K562 (cell line): Measurements from ENCODE around the gene AKT3. TPM values are rescaled to one million over a fixed set of nuclear protein-coding genes. Genes with fewer than 3 reads are reported as not detected.

Experiments
- ATAC-seq: fragments of 200-7000 bp; cut with Tn5 transposase; 3 replicates; pipeline ENCODE4 v1.9.1; 2020; ENCODE audit warnings: moderate library complexity
- BruUV-seq: library from RNA; stranded (reverse); fragments of 400-500 nt; replicated peaks from 2 replicates; lab custom pipeline; 2021; lab: Mats Ljungman, UMichigan
- CTCF ChIA-PET: fragments of 300-600 bp; formaldehyde crosslinking; extraction: SDS; loops from one replicate; lab custom pipeline; 2021; ENCODE audit warnings: low intra/inter-chr PET ratio; lab: Yijun Ruan, JAX
- POLR2A ChIA-PET: fragments of 300-600, 350-650 bp; sonication (Branson Sonifier 250); formaldehyde crosslinking; extraction: SDS; loops from one replicate; lab custom pipeline; 2021; ENCODE audit warnings: antibody characterized with exemption, inconsistent platforms; lab: Yijun Ruan, JAX
- DNase-seq, 4 experiments: peaks; one replicate each; pipeline versions ENCODE4 v3.0.0 to v3.0.0-alpha.2; 2011 to 2018; ENCODE audit warnings: low spot score in 3 of 4, mixed read lengths in 3 of 4; ENCODE audit errors: extremely low read depth in 1 of 4
- FAIRE-seq: peaks from 2 replicates; lab custom pipeline; 2011; peaks lifted over from hg19 to GRCh38; lab: Jason Lieb, UNC
- H2AFZ ChIP-seq: 2 replicates; pipeline ENCODE4 v1.6.0; 2011; ENCODE audit warnings: low read depth, low read length, control low read depth, inconsistent platforms
- H3K27ac ChIP-seq: fragments of 200-600 bp; 3 replicates; pipeline ENCODE4 v1.8.0; 2011; ENCODE audit warnings: low read depth, mild to moderate bottlenecking, control low read depth, inconsistent platforms, low read length, moderate library complexity, mixed read lengths; ENCODE audit errors: extremely low read depth
- H3K27me3 ChIP-seq, 2 experiments: fragments of 300-600 bp in 1 of 2; 2 replicates in 1 of 2; 3 replicates in 1 of 2; pipeline versions ENCODE4 v1.6.0 to v1.8.0; 2011; ENCODE audit warnings: inconsistent platforms in 2 of 2, low read length in 2 of 2, mild to moderate bottlenecking in 1 of 2, mixed read lengths in 1 of 2, moderate library complexity in 1 of 2; ENCODE audit not compliant: control insufficient read depth in 2 of 2, insufficient read depth in 2 of 2
- H3K36me3 ChIP-seq: fragments of 300-600 bp; 3 replicates; pipeline ENCODE4 v1.8.0; 2011; ENCODE audit warnings: mild to moderate bottlenecking, low read length, inconsistent platforms; ENCODE audit not compliant: control insufficient read depth, insufficient read depth
- H3K4me1 ChIP-seq, 2 experiments: fragments of 200-600 bp in 1 of 2; replicated peaks in 1 of 2; 2 replicates in 1 of 2; 3 replicates in 1 of 2; pipeline versions ENCODE4 v1.5.1 to v1.8.0; 2011; ENCODE audit warnings: inconsistent platforms in 2 of 2, low read length in 2 of 2, mild to moderate bottlenecking in 1 of 2, mixed read lengths in 1 of 2, moderate library complexity in 1 of 2; ENCODE audit not compliant: control insufficient read depth in 2 of 2, insufficient read depth in 2 of 2
- H3K4me2 ChIP-seq: 2 replicates; pipeline ENCODE4 v1.6.1; 2011; ENCODE audit warnings: low read length, control low read depth, inconsistent platforms, mixed read lengths; ENCODE audit not compliant: insufficient read depth
- H3K4me3 ChIP-seq: fragments of 200-600 bp; sonication (generic), shearing (Covaris generic); 2 replicates; pipeline ENCODE4 v1.5.1; 2016; ENCODE audit warnings: control low read depth, inconsistent platforms
- H3K79me2 ChIP-seq: fragments of 200-600 bp; 3 replicates; pipeline ENCODE4 v1.8.0; 2011; ENCODE audit warnings: low read length, inconsistent platforms; ENCODE audit not compliant: control insufficient read depth, insufficient read depth
- H3K9ac ChIP-seq, 2 experiments: 2 replicates each; pipeline versions ENCODE4 v1.6.0 to v1.6.1; 2011; ENCODE audit warnings: low read depth in 2 of 2, low read length in 2 of 2, control low read depth in 1 of 2, inconsistent platforms in 1 of 2, mild to moderate bottlenecking in 1 of 2, mixed read lengths in 1 of 2; ENCODE audit not compliant: insufficient read depth in 1 of 2
- H3K9me1 ChIP-seq: one replicate; pipeline ENCODE4 v1.6.0; 2011; ENCODE audit warnings: inconsistent platforms, mild to moderate bottlenecking, low read length, moderate library complexity; ENCODE audit not compliant: control insufficient read depth, insufficient read depth
- H3K9me3 ChIP-seq: replicated peaks from 2 replicates; pipeline ENCODE4 v1.5.1; 2011; ENCODE audit warnings: low read depth, low read length, inconsistent platforms; ENCODE audit not compliant: control insufficient read depth, insufficient read depth
- H4K20me1 ChIP-seq: replicated peaks from 2 replicates; pipeline ENCODE4 v1.6.1; 2011; ENCODE audit warnings: low read length, inconsistent platforms, mixed read lengths; ENCODE audit not compliant: control insufficient read depth, insufficient read depth
- BCOR ChIP-seq: fragments of 450-650 bp; IDR thresholded peaks from 2 replicates; pipeline ENCODE4 v1.6.1; 2016
- CBX3 ChIP-seq, 2 experiments: IDR thresholded peaks; 1 replicate in 1 of 2; 2 replicates in 1 of 2; pipeline ENCODE4 v1.6.1; 2012; ENCODE audit warnings: inconsistent platforms in 2 of 2, low read length in 2 of 2, borderline replicate concordance in 1 of 2, control low read depth in 1 of 2
- MEIS2 ChIP-seq: fragments of 450-650 bp; IDR thresholded peaks from 2 replicates; pipeline ENCODE4 v1.6.1; 2014; ENCODE audit warnings: mild to moderate bottlenecking; ENCODE audit not compliant: partially characterized antibody
- MNT ChIP-seq, 2 experiments: fragments of 450-650 bp; conservative IDR thresholded peaks; 2 replicates each; pipeline ENCODE4 v1.6.1; 2017; ENCODE audit warnings: mild to moderate bottlenecking in 2 of 2, moderate library complexity in 2 of 2
- NR1H2 ChIP-seq: sonication (generic); formaldehyde crosslinking; IDR thresholded peaks from 2 replicates; pipeline ENCODE4 v1.4.0; 2020; ENCODE audit warnings: mild to moderate bottlenecking, missing genetic modification reagents
- POLR3G ChIP-seq: IDR thresholded peaks from 2 replicates; pipeline ENCODE4 v1.6.1; 2011; ENCODE audit not compliant: insufficient read length, insufficient replicate concordance; ENCODE audit errors: extremely low read depth
- SAFB ChIP-seq: fragments of 200-400 bp; formaldehyde crosslinking; IDR thresholded peaks from 2 replicates; pipeline ENCODE4 v1.6.1; 2017; ENCODE audit warnings: low read depth, low read length, borderline replicate concordance
- SMARCA5 ChIP-seq: fragments of 450-650 bp; IDR thresholded peaks from 2 replicates; pipeline ENCODE4 v1.6.1; 2016
- TBP ChIP-seq: optimal IDR thresholded peaks from 2 replicates; pipeline ENCODE3; 2011; ENCODE audit warnings: low read depth, low read length, improper control_type of control experiment
- TCF7 ChIP-seq: sonication (generic); IDR thresholded peaks from 2 replicates; pipeline ENCODE4 v1.6.1; 2016; ENCODE audit warnings: antibody characterized with exemption, borderline replicate concordance
- TCF7L2 ChIP-seq: fragments of 150-350 bp; IDR thresholded peaks from 2 replicates; pipeline ENCODE4 v1.6.1; 2016; ENCODE audit warnings: low read depth, mild to moderate bottlenecking, low read length, moderate library complexity
- ZFPM2 ChIP-seq: fragments of 250-450 bp; sonication (Bioruptor Pico); IDR thresholded peaks from 2 replicates; pipeline ENCODE4 v1.5.1; 2022; ENCODE audit warnings: mild to moderate bottlenecking
- ZNF584 ChIP-seq: fragments of 200-800 bp; sonication (Bioruptor generic); IDR thresholded peaks from 2 replicates; pipeline ENCODE4 v1.6.1; 2016; ENCODE audit warnings: low read depth, mild to moderate bottlenecking, missing genetic modification characterization, missing compliant biosample characterization
- ZNF707 ChIP-seq: fragments of 250-450 bp; sonication (Bioruptor Pico); conservative IDR thresholded peaks from 2 replicates; pipeline ENCODE4 v1.8.0; 2022; ENCODE audit warnings: inconsistent platforms, mild to moderate bottlenecking, moderate library complexity
- WGBS: fragments of 100-300 bp; shearing (Covaris generic); methylation state at CpG from one replicate; pipeline ENCODE4 v1.1.6; 2016; ENCODE audit warnings: low coverage, mixed read lengths; ENCODE audit not compliant: insufficient coverage; ENCODE audit errors: missing lambda C conversion rate; 5-methylcytosine and 5-hydroxymethylcytosine counted together
- in situ Hi-C: fragments of 300-500 bp; cut with MboI; formaldehyde crosslinking; loops from 4 replicates; pipeline ENCODE4 v1.15.0; 2018; ENCODE audit warnings: inconsistent platforms, mixed read lengths
- intact Hi-C: fragments of 100-400 bp; cut with micrococcal nuclease; formaldehyde crosslinking; loops from 2 replicates; pipeline ENCODE4 v1.14.2; 2022
- polyA plus RNA-seq, 8 experiments: library from polyadenylated mRNA; depleted of rRNA in 4 of 8; stranded (reverse) in 5 of 8; unstranded in 3 of 8; fragments of >200 nt; fragmentation: Nextera tagmentation in 2 of 8; fragmentation: Illumina TruSeq in 1 of 8; extraction: Ambion mirVana in 2 of 8; extraction: Trizol in 1 of 8; gene quantifications; 2 replicates each; pipeline versions ENCODE4 v1.2.1 to v1.2.3, GENCODE V29; 2011 to 2014; ENCODE audit warnings: inconsistent platforms in 1 of 8, missing spikeins in 1 of 8
- total RNA-seq, 7 experiments: library from RNA; depleted of rRNA in 6 of 7; stranded (reverse); fragments of >200 nt in 6 of 7; fragmentation: Illumina TruSeq in 2 of 7; extraction: Trizol in 2 of 7; gene quantifications; 2 replicates each; pipeline versions ENCODE4 v1.2.1 to v1.2.3, GENCODE V29; 2011 to 2021; ENCODE audit warnings: low replicate concordance in 1 of 7

The AKT3 gene
- total and polyA plus RNA-seq, 9 of the 15 experiments (the other 6 are each of a cell fraction or from before 2014, with no cell fraction given), result 0.04 to 0.54 (median 0.18) TPM; not detected in 1

GRCh38 chr1:243490748-243491686, 359.0 kb downstream of the AKT3 start:
- POLR2A ChIA-PET, result interaction anchor here (1.2 kb wide), 1 partner anchor 132 kb away, joined by 3 read pairs; no protein-coding TSS in a partner anchor
- in situ Hi-C loops, result loop anchor here (25.0 kb wide), 1 partner anchor 771 kb away; no protein-coding TSS in a partner anchor
- 43% methylated on average over 8 of the region's 8 CpGs for WGBS

More at GRCh38 chr1:243490748-243491686, 359.0 kb downstream of the AKT3 start:
- BruUV-seq, result no TSS peak
- no peak overlapping the region for H3K4me2 ChIP-seq
- H3K9me3 ChIP-seq, result no peaks in the 10 kb centered on the region
- FAIRE-seq (no peak), ATAC-seq (no peak), DNase-seq (no peak)
- H3K4me3 ChIP-seq, result no peak overlapping the region
- no peak overlapping the region for H2AFZ ChIP-seq
- CTCF ChIA-PET, result no interaction called here
- no peaks in the 10 kb centered on the region for H3K79me2 ChIP-seq
- H3K9me1 ChIP-seq, result no peaks in the 10 kb centered on the region
- no peaks in the 10 kb centered on the region for H3K27me3 ChIP-seq
- H3K27ac ChIP-seq, result no peak overlapping the region
- H3K36me3 ChIP-seq, result no peaks in the 10 kb centered on the region
- no peak overlapping the region for H3K9ac ChIP-seq
- H3K4me1 ChIP-seq, result peaks cover 0 to 22% of the 10 kb centered on the region in 2 experiments; a peak in 1 of 5 replicates
- intact Hi-C loops, result no loop called here
- H4K20me1 ChIP-seq, result 0 out of 2 replicates have a peak, but pooled peaks cover 3% of the 10 kb centered on the region
- TF ChIP-seq CBX3 (IDR thresholded peaks at IDR 0.05; ENCODE audit: borderline replicate concordance in 1 of 2, low read length in 2 of 2) (no peak), TCF7L2 (no peak), ZNF584 (CRISPR knock-in tag) (no peak), SMARCA5 (no peak), ZFPM2 (CRISPR knock-in tag) (no peak), SAFB (no peak), ZNF707 (CRISPR knock-in tag) (no peak), POLR3G (no peak), TBP (no peak), MNT (conservative IDR thresholded peaks at IDR 0.05) (no peak), BCOR (no peak), NR1H2 (no peak), MEIS2 (no peak), TCF7 (no peak)
